Endothelial cell of umbilical vein (primary cell): ENCODE results near the gene NIF3L1. TPM values are rescaled to one million over a fixed set of nuclear protein-coding genes. Genes with fewer than 3 reads are reported as not detected.

Source experiments
- BruUV-seq: library from RNA; stranded (reverse); fragments of 400-500 nt; replicated peaks from 2 replicates; lab custom pipeline; 2021; lab: Mats Ljungman, UMichigan
- CTCF ChIA-PET: fragments of 300-600, 350-600 bp; sonication (Branson Sonifier 250); formaldehyde crosslinking; loops from one replicate; lab custom pipeline; 2021; ENCODE audit warnings: antibody characterized with exemption, inconsistent platforms; lab: Charles Lee
- POLR2A ChIA-PET: fragments of 300-600, 350-600 bp; sonication (Branson Sonifier 250); formaldehyde crosslinking; loops from one replicate; lab custom pipeline; 2021; ENCODE audit warnings: antibody characterized with exemption, inconsistent platforms; lab: Charles Lee
- DNase-seq: peaks from one replicate; pipeline ENCODE4 v3.0.0-alpha.2; 2011; ENCODE audit warnings: low read depth, low spot score
- FAIRE-seq: peaks from 2 replicates; lab custom pipeline; 2011; peaks lifted over from hg19 to GRCh38; lab: Jason Lieb, UNC
- H2AFZ ChIP-seq: 2 replicates; pipeline ENCODE4 v1.6.0; 2012; ENCODE audit warnings: low read depth, low read length, control low read depth, inconsistent platforms
- H3K27ac ChIP-seq: 2 replicates; pipeline ENCODE4 v1.5.1; 2011; ENCODE audit warnings: low read depth, mild to moderate bottlenecking, control low read depth, low read length, moderate library complexity; ENCODE audit not compliant: insufficient read depth
- H3K27me3 ChIP-seq, 2 experiments: 2 replicates each; pipeline versions ENCODE4 v1.6.0 to v1.6.1; 2011; ENCODE audit warnings: low read length in 2 of 2, mixed read lengths in 1 of 2; ENCODE audit not compliant: control insufficient read depth in 2 of 2, insufficient read depth in 2 of 2
- H3K36me3 ChIP-seq, 2 experiments: 2 replicates in 1 of 2; 3 replicates in 1 of 2; pipeline ENCODE4 v1.5.1; 2011; ENCODE audit warnings: low read length in 2 of 2, mild to moderate bottlenecking in 1 of 2, moderate library complexity in 1 of 2; ENCODE audit not compliant: control insufficient read depth in 2 of 2, insufficient read depth in 2 of 2; ENCODE audit errors: extremely low read depth in 1 of 2
- H3K4me1 ChIP-seq: 3 replicates; pipeline ENCODE4 v1.5.1; 2011; ENCODE audit warnings: mild to moderate bottlenecking, low read length; ENCODE audit not compliant: control insufficient read depth, insufficient read depth; ENCODE audit errors: extremely low read depth
- H3K4me2 ChIP-seq: 2 replicates; pipeline ENCODE4 v1.6.1; 2011; ENCODE audit warnings: low read length, control low read depth, mixed read lengths; ENCODE audit not compliant: insufficient read depth
- H3K4me3 ChIP-seq, 3 experiments: fragments of 200-600 bp in 1 of 3; sonication (generic), shearing (Covaris generic) in 1 of 3; replicated peaks in 1 of 3; 2 replicates each; pipeline ENCODE4 v1.5.1; 2011 to 2016; ENCODE audit warnings: control low read depth in 3 of 3, low read length in 3 of 3, mild to moderate bottlenecking in 2 of 3, inconsistent platforms in 1 of 3, low read depth in 1 of 3, moderate library complexity in 1 of 3; ENCODE audit not compliant: insufficient read depth in 1 of 3
- H3K79me2 ChIP-seq: 2 replicates; pipeline ENCODE4 v1.6.0; 2012; ENCODE audit warnings: low read length, inconsistent platforms; ENCODE audit not compliant: control insufficient read depth, insufficient read depth
- H3K9ac ChIP-seq: replicated peaks from 2 replicates; pipeline ENCODE3; 2011; ENCODE audit warnings: low read length, control low read depth; ENCODE audit not compliant: insufficient read depth; ENCODE audit errors: extremely low read depth
- H3K9me1 ChIP-seq: replicated peaks from 3 replicates; pipeline ENCODE4 v1.6.0; 2011; ENCODE audit warnings: mild to moderate bottlenecking, low read length; ENCODE audit not compliant: control insufficient read depth, insufficient read depth; ENCODE audit errors: extremely low read depth
- H3K9me3 ChIP-seq: replicated peaks from 2 replicates; pipeline ENCODE4 v1.5.1; 2012; ENCODE audit warnings: low read length, inconsistent platforms; ENCODE audit not compliant: control insufficient read depth, insufficient read depth
- H4K20me1 ChIP-seq: replicated peaks from 2 replicates; pipeline ENCODE3; 2011; ENCODE audit warnings: mild to moderate bottlenecking, low read length; ENCODE audit not compliant: control insufficient read depth, insufficient read depth; ENCODE audit errors: extremely low read depth
- CTCF ChIP-seq, 2 donors: IDR thresholded peaks; 1 replicate in 1 of 2; 2 replicates in 1 of 2; pipeline ENCODE4 v1.5.1; 2011; ENCODE audit warnings: low read length in 2 of 2, mild to moderate bottlenecking in 2 of 2, moderate library complexity in 2 of 2, control low read depth in 1 of 2, inconsistent platforms in 1 of 2, low read depth in 1 of 2; ENCODE audit not compliant: insufficient read depth in 1 of 2; ENCODE audit errors: extremely low read depth in 1 of 2
- EZH2 ChIP-seq: IDR thresholded peaks from 2 replicates; pipeline ENCODE4 v1.6.1; 2012; ENCODE audit warnings: borderline replicate concordance, low read depth, mild to moderate bottlenecking, moderate library complexity, low read length, inconsistent platforms; ENCODE audit not compliant: severe bottlenecking
- FOS ChIP-seq: IDR thresholded peaks from 2 replicates; pipeline ENCODE4 v1.6.1; 2011; ENCODE audit warnings: mild to moderate bottlenecking, low read length, moderate library complexity, borderline replicate concordance; ENCODE audit not compliant: insufficient read depth
- GATA2 ChIP-seq: IDR thresholded peaks from 2 replicates; pipeline ENCODE4 v1.7.0; 2011; ENCODE audit warnings: low read depth, mild to moderate bottlenecking, moderate library complexity, mixed read lengths, low read length; ENCODE audit not compliant: insufficient read length, insufficient read depth
- JUN ChIP-seq: IDR thresholded peaks from 2 replicates; pipeline ENCODE4 v1.6.1; 2011; ENCODE audit warnings: borderline replicate concordance, low read depth; ENCODE audit not compliant: insufficient read length, insufficient read depth
- MAX ChIP-seq: IDR thresholded peaks from 2 replicates; pipeline ENCODE4 v1.6.1; 2011; ENCODE audit not compliant: insufficient read depth, insufficient read length
- POLR2A ChIP-seq: IDR thresholded peaks from 2 replicates; pipeline ENCODE4 v1.6.1; 2012; ENCODE audit warnings: low read depth, mild to moderate bottlenecking, control low read depth, low read length
- POLR2AphosphoS5 ChIP-seq: IDR thresholded peaks from 2 replicates; pipeline ENCODE4 v1.6.1; 2012; ENCODE audit warnings: low read depth, mild to moderate bottlenecking, control low read depth, low read length, moderate library complexity; ENCODE audit not compliant: insufficient read depth
- dilution Hi-C: fragments of 300-500 bp; cut with MboI; formaldehyde crosslinking; loops from one replicate; pipeline ENCODE4 v1.15.0; 2019; ENCODE audit warnings: low sequenced_read_pairs; ENCODE audit not compliant: extremely low pct_ligation_motif_present
- intact Hi-C: fragments of 100-400 bp; cut with micrococcal nuclease; formaldehyde crosslinking; loops from one replicate; pipeline ENCODE4 v1.10.0; 2022
- polyA plus RNA-seq, 4 experiments: library from polyadenylated mRNA; depleted of rRNA in 3 of 4; stranded (reverse) in 3 of 4; unstranded in 1 of 4; fragments of >200 nt; gene quantifications; 2 replicates each; pipeline versions ENCODE4 v1.2.1 to v1.2.3, GENCODE V29; 2011 to 2012; ENCODE audit warnings: missing spikeins in 1 of 4
- total RNA-seq: library from RNA; stranded (reverse); gene quantifications from 2 replicates; pipeline ENCODE4 v1.2.3, GENCODE V29; 2021

The NIF3L1 gene
- total and polyA plus RNA-seq, 2 donors (not counting 3 experiments of a cell fraction or from before 2014, with no cell fraction given), result 16.3 to 37.5 TPM

GRCh38 chr2:200845194-200845593 lies 44.0 kb upstream of the NIF3L1 start:
- H3K79me2 ChIP-seq, result no peaks in the 10 kb centered on the region
- TF ChIP-seq GATA2 (no peak), JUN (no peak), POLR2AphosphoS5 (no peak), CTCF (IDR thresholded peaks at IDR 0.05; ENCODE audit: extremely low read depth in 1 of 2, insufficient read depth in 1 of 2, low read depth in 1 of 2, low read length in 2 of 2) (no peak), FOS (no peak), POLR2A (no peak), EZH2 (no peak), MAX (no peak)
- DNase-seq (no peak), FAIRE-seq (no peak)
- H3K4me3 ChIP-seq, result no peak overlapping the region
- no peaks in the 10 kb centered on the region for H3K27me3 ChIP-seq
- POLR2A ChIA-PET, result no interaction called here
- H3K9me3 ChIP-seq, result no peaks in the 10 kb centered on the region
- H3K36me3 ChIP-seq, result no peaks in the 10 kb centered on the region
- no peaks in the 10 kb centered on the region for H4K20me1 ChIP-seq
- H3K9me1 ChIP-seq, result no peaks in the 10 kb centered on the region
- no peak overlapping the region for H3K4me2 ChIP-seq
- H3K9ac ChIP-seq, result no peak overlapping the region
- no peak overlapping the region for H3K27ac ChIP-seq
- intact Hi-C loops, result no loop called here
- H3K4me1 ChIP-seq, result no peaks in the 10 kb centered on the region
- no TSS peak for BruUV-seq
- CTCF ChIA-PET, result interaction anchor here (1.4 to 2.9 kb wide), 3 partner anchors 18 to 110 kb away, joined by 3 to 10 read pairs (median 3); no protein-coding TSS in a partner anchor
- H2AFZ ChIP-seq, result no peak overlapping the region
- dilution Hi-C loops, result no loop called here
